ENCODE data around the gene ORC6. TPM values are rescaled to one million over a fixed set of nuclear protein-coding genes. Genes with fewer than 3 reads are reported as not detected.

Gene ORC6
- polyA plus RNA-seq, 1 donor from 2014 or later = 0.40 TPM

DNA sequence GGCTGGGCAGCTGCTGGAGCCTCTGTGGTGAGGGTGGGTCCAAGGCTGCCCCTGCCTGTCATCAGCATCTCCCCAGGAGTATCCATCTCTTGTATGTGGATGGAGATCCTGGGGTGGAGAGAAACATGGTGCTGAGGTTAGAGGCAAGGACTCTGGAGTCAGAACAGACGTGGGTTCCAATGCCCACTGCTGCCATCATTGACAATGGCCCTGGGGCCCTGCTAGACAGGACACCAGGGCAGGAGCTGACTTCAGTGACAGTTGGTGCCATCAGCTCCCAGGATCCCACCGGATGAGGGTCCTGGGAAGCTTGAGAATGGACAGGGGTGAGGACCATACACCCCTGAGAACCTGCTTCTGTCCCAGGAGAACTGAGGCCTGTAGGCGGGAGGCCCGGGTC lies 43.1 kb downstream of the ORC6 start:
- H3K4me1 Mint-ChIP-seq = no peaks in the 10 kb centered on the region
- peaks cover 1% of the 10 kb centered on the region for H3K36me3 Mint-ChIP-seq
- no peak overlapping the region for H3K27ac Mint-ChIP-seq
- H3K27me3 Mint-ChIP-seq = no peaks in the 10 kb centered on the region
- H3K4me3 Mint-ChIP-seq = no peak overlapping the region
- no peaks in the 10 kb centered on the region for H3K9me3 Mint-ChIP-seq

DNA sequence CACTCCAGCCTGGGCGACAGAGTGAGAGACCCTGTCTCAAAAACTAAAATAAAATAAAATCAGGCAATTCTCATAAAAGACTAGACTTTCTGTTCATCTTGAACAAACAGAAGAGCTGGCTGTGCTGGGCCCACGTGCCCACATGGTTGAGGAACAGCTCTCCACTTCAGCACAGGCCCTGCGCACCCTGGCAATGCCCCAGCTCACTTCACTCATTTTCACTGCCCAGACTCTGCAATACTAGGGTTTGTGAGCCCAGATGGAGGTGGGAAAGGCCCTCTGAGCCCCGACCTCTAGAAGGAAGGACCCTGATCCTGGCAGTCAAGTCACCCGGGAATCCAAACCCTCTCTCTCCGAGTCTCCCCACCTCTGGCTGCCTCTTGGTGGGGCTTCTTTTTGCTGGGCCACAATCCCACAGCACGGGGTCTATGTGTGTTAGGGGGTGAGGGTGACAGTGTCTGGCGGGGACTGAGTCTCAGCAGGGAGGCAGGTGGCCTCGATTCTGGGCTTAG lies 43.9 kb downstream of the ORC6 start:
- H3K9me3 Mint-ChIP-seq = no peaks in the 10 kb centered on the region
- H3K4me3 Mint-ChIP-seq = no peak overlapping the region
- no peaks in the 10 kb centered on the region for H3K27me3 Mint-ChIP-seq
- H3K27ac Mint-ChIP-seq = no peak overlapping the region
- H3K4me1 Mint-ChIP-seq = no peaks in the 10 kb centered on the region
- peaks cover 1% of the 10 kb centered on the region for H3K36me3 Mint-ChIP-seq

DNA sequence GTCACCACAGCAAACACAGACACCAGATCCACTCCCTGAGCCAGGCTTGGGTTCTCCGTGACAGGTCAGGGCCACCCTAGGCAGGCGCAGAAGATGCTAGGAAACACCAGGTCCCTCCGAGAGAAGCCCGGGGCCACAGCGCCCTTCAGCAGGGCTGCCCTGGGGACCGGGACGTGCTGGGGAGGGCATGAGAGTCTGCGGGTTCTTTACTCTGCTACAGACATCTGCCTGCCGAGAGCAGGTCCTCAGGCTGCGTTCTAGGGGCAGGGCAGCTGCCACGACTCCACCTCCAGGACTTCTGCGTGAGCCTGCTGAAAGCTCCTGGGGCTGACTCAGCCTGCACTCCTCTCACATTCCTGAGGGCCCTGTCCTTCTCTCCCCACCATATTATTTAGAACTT lies 47.2 kb downstream of the ORC6 start:
- no peak overlapping the region for H3K27ac Mint-ChIP-seq
- H3K4me3 Mint-ChIP-seq = no peak overlapping the region
- H3K4me1 Mint-ChIP-seq = peaks cover 0 to 3% (median 0%) of the 10 kb centered on the region in 3 donors
- H3K9me3 Mint-ChIP-seq = no peaks in the 10 kb centered on the region
- H3K36me3 Mint-ChIP-seq = no peaks in the 10 kb centered on the region
- no peaks in the 10 kb centered on the region for H3K27me3 Mint-ChIP-seq

DNA sequence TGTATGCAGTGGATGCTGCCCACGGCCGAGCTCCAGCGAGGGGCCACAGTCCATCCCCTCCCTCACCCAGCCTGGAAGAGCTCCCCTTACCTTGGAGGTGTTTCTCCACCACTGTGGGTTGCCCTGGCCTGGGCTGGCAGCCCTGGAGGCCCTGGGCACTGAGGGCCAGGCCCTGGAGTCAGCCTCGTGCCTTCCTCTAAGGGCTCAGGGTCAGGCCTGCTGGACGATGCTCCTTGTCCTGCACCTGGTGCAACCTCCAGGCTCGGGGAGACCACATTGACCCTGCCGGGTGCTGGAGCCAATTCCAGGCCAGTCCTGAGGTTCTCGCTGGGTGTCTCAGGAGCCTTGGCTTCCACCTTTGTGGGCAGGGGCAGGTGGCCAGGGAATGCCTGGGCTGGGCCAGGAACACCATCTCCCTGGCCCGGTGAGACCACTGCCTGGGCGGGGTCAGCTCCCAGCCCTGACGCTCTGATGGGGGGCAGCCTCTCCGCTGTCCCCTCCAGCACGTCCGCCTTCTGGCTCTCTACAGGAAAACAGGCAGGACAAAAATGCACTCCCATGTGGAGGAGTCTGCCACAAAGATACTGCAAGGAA lies 48.3 kb downstream of the ORC6 start:
- peaks cover 0 to 6% (median 0%) of the 10 kb centered on the region in 3 donors for H3K4me1 Mint-ChIP-seq
- H3K9me3 Mint-ChIP-seq = no peaks in the 10 kb centered on the region
- H3K4me3 Mint-ChIP-seq = no peak overlapping the region
- H3K27ac Mint-ChIP-seq = no peak overlapping the region
- H3K36me3 Mint-ChIP-seq = no peaks in the 10 kb centered on the region
- no peaks in the 10 kb centered on the region for H3K27me3 Mint-ChIP-seq

DNA sequence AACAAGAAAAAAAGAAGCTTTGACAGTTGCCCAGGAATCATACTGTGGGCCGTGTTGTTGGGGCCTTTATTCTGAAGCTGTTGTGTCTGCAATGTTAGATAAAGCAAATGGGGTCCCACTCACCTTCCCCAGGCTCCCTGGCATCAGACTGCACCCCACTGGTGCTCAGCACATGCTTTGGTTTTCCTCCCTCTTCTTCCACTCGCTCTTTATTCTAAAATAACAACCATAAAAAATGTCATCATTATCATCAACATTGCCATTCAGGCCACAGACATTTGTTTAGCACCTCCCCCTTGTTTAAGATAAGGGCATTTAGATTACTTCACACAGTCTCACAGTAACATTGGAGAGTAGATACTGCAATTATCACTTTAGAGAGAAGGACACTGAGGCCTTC lies 50.5 kb downstream of the ORC6 start:
- Mint-ChIP-seq H3K27ac (peak overlapping the region in 1 of 3 donors; percentile 36), H3K4me1 (peaks cover 9 to 13% (median 11%) of the 10 kb centered on the region in 3 donors), H3K27me3 (no peaks in the 10 kb centered on the region), H3K9me3 (no peaks in the 10 kb centered on the region), H3K36me3 (no peaks in the 10 kb centered on the region), H3K4me3 (no peak overlapping the region)

DNA sequence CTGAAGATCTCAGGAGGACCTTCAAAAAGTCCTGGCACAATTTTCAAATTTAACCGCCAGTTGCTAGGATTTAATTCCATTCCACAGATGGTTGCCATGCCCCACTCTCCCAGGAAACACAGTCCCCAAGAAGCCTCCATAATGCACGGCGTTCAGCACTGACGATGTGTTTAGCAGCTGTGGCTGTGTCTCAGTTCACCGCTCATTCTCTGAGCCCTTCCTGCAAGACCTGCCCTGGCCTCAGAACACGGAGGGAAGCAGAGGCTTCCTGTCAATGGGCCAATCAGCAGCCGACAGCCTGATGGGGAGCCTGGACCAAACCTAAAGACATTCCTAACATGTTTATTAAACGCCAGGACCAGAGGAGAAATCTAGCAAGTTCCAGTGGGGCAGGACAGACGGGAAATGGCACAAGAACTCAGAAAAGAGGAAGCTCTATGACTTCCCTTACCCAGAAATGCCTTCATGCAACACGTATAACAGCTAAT lies 53.8 kb downstream of the ORC6 start:
- Mint-ChIP-seq H3K36me3 (no peaks in the 10 kb centered on the region), H3K27me3 (no peaks in the 10 kb centered on the region), H3K4me1 (peaks cover 9 to 14% (median 13%) of the 10 kb centered on the region in 3 donors), H3K4me3 (peak overlapping the region; percentile 67 to 97 (median 87)), H3K9me3 (no peaks in the 10 kb centered on the region), H3K27ac (peak overlapping the region; percentile 9 to 63 (median 63))

DNA sequence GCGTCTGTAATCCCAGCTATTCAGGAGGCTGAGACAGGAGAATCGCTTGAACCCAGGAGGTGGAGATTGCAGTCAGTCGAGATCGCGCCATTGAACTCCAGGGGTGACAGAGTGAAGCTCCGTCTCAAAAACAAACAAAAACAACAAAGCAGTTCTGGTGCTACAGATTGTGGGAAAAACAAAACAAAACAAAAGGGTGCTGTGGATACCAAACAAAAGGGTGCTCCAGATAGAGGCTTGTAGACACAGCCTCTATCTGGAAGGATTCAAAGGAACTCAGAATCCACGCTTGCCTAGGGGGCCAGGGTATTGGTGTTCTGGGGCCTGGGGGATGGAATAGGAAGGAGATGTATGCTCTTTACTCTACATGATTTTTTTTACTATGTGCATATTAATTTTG lies 56.2 kb downstream of the ORC6 start:
- no peak overlapping the region for H3K27ac Mint-ChIP-seq
- peak overlapping the region in 1 of 4 donors; percentile 9 for H3K4me3 Mint-ChIP-seq
- H3K9me3 Mint-ChIP-seq = no peaks in the 10 kb centered on the region
- H3K27me3 Mint-ChIP-seq = no peaks in the 10 kb centered on the region
- no peaks in the 10 kb centered on the region for H3K36me3 Mint-ChIP-seq
- H3K4me1 Mint-ChIP-seq = peaks cover 13 to 22% (median 16%) of the 10 kb centered on the region in 3 donors

DNA sequence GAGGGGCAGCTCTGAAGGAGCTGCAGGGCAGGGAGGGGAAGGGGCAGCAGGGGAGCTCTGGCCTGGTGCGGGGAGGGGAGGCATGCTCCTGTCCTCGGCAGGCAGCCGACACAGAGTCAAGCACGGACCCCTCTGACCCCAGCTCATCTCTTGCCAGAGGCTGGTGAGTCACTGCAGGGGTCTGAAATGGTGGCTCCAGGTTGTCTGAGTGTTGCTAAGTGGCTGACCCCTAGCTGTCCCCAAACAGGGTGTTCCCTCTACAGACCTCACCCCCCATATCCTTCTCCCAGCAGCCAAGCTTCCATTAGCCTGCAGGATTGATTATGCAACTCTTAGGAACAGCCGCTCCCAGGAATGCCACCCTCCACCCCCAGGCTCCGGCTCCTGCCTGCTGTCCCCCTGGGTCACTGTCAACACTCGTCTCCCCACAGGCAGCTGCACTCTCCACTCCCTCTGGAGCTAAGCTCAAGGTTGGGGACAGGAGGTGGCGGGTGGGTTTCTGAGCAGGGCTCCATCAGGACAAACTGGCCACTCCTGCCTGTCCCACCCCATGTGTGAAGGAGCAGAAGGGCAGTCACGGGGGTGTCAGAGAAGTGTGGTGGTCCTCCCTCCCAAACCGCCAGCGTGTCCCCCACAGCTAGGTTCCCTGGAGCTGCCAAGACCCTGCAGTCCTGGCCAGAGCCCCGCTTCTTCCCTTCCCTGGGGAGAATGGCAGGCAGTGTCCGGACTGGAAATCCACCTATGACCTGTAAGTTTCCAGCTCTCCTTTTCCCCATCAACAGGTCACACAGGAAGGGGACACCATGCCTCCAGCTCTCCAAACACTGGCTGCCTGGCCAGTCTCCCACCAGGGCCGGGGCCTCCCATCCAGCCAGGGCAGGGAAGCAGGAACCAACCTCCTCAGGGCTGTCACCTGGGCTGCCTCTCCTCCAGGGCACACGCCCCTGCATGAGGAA lies 57.6 kb downstream of the ORC6 start:
- H3K9me3 Mint-ChIP-seq = peaks cover 0 to 2% (median 0%) of the 10 kb centered on the region in 3 donors
- H3K4me3 Mint-ChIP-seq = no peak overlapping the region
- H3K27ac Mint-ChIP-seq = no peak overlapping the region
- peaks cover 13 to 22% (median 16%) of the 10 kb centered on the region in 3 donors for H3K4me1 Mint-ChIP-seq
- H3K27me3 Mint-ChIP-seq = no peaks in the 10 kb centered on the region
- no peaks in the 10 kb centered on the region for H3K36me3 Mint-ChIP-seq

Other genes starting within 250 kb of the ORC6 start
- 1.6 TPM for gene SHCBP1, start 68.3 kb upstream of the ORC6 start, polyA plus RNA-seq
- gene VPS35, start 481 bp upstream of the ORC6 start, polyA plus RNA-seq = 81.9 TPM
- gene MYLK3, start 58.7 kb downstream of the ORC6 start, polyA plus RNA-seq = not detected
- gene C16orf87, start 141.5 kb downstream of the ORC6 start, polyA plus RNA-seq = 14.5 TPM
- 5.0 TPM for gene GPT2, start 194.7 kb downstream of the ORC6 start, polyA plus RNA-seq